NCI-H1105 (cell line): ENCODE measurements around the gene TBX19.

ENCODE experiments used
- DNase-seq: peaks from one replicate; lab custom pipeline; 2025; lab: John Stamatoyannopoulos, UW

TBX19 gene

DNA sequence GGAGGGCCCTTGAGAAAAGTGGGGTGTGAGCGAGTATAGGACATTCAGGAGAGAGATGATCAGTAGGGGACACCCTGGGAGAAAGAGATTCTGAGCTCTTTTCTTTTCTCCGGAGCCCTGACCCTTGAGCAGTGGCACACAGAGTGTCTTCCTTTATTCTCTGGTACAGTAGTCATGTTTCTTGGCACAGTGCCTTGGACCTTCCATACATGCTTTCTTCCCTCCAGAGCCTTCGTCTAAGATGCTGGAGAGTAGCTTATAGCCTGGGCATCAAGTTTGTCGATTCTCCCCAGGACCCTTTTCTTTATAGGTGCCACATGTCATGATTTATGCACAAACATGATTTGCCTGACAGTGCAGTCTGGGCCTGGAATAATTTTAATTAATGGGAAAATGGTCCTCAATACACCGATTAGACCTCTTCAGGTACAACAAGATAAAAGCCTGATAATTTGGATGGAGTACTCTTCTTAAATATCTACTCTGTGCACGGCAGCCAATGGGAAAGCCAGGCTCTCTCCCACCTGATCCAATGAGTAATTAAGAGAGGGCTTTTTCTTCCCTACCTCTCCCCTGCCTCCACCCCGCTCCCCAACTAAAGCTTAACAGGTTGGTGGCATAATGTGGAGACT lies at the start of gene TBX19:
Gene TBX19, plus strand, starts transcription at position 582 of the 632 bp plus-strand sequence. CDS start 214 bp downstream, outside the sequence.
- DNase-seq: peak; percentile 82

DNA sequence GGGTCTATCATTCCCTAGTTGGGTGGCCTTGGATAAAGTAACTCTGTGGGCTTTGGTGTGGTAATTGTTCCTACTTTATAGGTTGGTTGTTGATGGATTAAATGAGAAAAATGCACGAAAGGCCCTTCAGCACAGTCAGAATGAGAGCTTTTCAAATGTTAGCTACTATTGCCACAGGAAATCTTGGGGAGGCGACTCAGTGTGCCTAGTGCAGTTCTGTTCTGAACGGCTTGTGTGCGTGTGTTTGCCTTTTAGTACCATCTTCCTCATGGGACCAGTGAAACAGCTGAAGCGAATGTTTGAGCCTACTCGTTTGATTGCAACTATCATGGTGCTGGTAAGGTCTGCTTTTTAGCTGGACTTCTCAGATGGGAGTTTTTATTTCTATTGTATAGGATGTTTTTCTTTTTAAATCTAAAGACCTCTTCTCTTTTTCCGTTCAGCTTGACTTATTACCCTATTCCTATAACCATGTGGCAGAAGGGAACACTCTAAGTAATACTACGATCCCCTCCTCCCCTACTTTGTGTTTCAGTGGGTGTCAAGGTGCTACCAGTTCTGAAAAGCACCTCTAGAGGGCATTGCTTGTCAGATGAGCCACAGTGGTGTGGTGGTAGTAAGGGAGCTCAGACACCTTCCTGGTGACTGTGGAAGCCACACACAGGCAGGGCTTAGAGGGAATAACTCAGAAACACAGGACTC lies 45.7 kb upstream of the TBX19 start:
- DNase-seq: peak; percentile 13

DNA sequence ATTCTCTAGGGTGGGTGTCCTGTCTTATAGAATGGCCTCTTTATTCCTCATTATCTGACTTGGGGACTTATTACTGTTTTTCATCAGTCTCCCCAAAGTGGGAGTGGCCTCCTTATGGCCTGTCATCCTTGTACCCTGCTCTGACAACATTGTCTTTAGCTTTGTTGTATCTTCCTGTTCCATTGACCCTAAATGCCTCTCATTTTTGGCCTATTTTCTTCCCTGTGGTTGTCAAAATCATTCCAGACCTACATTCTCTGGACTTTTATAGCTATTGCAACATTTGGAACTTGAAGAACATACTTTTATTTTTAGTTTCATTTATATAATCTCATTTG lies 45.2 kb upstream of the TBX19 start:
- no peak for DNase-seq

DNA sequence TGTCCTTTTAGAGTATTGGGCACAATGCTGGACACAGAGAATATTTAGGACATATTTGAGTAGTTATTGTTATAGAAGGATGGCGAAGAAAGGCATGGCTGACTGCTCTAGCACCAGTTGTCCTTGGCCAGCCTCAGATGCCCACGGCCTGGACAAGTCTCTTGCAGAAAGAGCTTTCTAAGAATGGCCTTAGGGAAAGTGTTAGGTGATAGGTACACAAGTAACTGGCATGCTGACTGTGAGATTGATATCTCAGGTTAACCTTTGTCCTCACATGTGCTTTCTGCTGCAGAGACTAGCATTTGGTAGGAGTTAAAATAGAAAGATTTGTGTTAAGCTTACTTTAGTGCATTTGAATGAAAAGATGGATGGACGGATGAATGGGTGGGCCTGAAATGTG lies 44.7 kb upstream of the TBX19 start:
- DNase-seq: no peak

DNA sequence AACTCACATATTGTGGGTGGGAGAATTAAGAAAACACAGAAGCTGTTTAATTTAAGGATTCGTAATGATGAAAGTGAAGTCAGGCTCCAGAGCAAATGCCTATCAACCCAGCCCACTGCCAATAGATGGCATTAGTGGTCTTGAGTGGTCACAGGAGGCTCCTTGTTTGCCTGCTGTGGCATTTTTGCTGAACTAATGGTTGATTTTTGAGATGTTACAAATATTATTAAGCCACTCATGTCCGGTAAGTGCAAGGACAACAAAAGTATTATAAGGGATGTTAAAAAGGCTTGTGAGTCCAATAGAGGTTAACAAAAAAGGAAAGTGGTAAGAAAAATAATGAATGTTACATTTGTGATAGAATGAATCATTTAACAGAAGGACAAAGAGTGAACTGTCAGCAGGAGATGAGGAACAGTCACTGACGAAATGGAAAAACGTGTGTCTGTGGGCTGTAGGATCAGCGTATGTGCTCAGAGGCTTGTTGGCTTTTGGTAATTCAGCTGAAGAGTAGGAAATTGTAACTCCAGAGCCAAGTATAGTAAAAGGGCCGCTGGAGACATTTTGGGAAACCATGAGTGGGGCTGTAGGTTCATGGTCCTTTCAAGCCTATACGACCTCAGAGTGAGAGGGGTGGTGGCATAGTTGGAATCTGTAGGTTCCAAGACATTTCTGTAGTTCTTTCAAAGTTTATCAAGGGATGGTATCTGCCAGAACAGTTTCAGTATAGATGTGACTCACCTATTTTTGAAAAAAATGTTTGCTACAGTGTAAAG lies 43.7 kb upstream of the TBX19 start:
- no peak for DNase-seq

DNA sequence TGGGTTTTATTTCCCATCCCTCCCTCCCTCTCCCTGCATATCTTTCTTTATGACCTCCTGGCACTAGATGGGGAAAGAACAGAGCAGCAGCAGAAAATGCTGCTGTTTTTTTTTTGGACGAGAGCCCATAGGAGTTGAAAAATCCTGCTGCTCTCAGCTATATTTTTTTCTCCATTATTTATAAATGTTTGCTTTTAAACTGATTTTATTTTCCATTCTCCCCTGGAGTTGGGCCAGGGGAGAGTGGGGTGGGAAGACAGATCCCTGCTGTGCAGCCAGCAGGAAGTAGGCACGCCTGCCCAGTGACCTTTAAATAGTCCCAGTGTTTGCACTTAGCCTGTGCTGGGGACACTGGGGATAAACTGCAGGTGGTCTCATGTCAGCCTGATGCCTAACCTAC lies 37.5 kb upstream of the TBX19 start:
- no peak for DNase-seq

DNA sequence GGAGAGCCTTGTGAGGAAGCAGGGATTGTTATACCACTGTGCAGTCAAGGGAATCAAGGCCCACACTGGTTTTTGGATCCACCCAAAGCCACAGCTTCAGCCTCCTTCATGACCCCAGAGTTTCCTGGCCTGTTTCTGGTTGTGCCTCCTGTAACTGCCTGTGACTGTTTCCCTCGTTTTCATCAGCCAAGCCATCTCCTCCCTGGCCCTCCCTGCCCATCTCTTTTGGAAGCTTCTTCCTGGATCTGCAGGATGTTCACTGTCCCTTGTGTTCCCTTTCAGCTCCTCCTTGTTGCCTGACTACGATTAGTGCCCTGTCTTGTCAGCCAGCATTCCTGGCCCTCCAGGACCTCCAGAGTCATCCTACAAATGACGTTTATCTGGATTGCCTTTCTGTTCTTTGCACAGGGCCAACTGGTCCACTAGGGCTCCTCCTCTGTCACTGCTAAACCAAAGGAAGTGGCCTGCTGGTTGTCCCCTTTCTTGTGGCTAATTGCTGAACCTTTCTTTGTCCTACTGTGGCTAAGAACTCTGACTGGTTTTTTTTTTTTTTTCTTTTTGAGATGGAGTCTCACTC lies 37.0 kb upstream of the TBX19 start:
- DNase-seq: no peak

DNA sequence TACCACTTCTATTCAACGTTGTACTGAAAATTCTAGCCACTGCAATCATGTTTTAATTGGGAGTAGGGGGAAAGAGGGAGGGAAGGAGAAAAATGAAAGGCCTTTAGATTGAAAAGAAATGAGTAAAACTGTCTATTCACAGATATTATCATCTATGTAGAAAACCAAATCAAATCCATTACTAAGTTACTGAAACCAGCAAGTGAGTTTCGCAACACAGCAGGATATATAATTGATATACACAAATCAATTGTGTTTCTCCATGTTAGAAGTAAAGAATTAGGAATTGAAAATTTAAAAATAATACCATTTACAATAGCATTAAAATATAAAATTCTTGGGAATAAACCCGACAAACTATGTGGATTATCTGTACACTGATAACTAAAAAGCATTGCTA lies 35.6 kb upstream of the TBX19 start:
- no peak for DNase-seq

DNA sequence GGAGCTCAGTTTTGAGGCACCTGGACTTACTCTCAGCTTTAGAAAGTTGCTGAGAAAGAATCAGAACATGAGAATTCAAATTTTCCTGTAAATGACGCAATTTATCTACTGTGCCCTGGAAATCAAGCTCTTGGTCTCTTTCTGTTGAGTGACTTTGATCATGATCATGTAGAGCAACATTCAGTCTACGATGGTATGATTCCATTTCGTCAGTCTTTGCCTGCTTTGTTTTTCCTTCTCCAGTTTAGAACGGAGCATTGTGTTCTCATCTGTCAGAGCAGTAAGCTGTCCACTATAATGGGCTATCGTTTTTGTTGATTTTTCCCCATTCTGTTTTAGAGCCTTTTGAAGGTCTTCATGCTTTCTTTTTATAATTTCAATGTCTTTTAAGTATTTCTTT lies 34.2 kb upstream of the TBX19 start:
- no peak for DNase-seq

DNA sequence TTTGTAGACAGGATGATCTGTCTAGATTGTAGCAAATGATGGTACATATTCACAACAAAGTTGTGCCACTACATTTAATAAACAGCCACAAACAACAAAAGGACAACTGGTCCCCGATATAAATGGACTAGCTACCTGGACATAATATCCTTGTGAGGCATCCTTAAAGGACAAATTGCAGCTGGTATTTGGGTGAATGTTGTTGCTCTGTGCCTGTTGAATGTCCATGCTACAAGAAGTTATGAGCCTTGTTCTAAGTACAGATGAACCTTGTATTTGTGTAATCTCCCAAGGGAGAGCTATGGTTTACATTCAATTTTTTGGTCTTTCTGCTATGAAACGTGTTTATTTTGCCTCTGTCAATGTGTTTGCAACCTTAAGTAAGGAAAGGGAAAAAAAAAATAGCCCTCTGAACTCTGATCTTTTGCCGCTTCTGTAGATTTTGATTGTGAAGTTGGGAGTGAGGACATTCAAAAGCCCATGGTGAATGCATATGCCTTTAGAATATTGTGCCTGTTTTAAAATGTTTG lies 28.4 kb upstream of the TBX19 start:
- no peak for DNase-seq

DNA sequence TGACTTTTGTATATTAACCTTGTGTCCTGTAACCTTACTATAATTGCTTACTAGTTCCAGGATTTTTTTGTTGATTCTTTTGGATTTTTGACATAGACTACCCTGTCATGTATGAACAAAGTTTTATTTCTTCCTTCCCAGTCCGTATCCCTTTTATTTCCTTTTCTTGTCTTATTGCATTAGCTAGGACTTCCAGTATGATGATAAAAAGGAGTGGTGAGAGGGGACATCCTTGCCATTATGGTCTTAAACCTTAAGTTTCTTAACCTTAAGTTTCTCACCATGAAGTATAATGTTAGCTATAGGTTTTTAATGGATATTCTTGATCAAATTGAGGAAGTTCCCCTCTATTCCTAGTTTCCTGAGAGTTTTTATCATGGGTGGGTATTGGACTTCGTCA lies 24.5 kb upstream of the TBX19 start:
- no peak for DNase-seq

DNA sequence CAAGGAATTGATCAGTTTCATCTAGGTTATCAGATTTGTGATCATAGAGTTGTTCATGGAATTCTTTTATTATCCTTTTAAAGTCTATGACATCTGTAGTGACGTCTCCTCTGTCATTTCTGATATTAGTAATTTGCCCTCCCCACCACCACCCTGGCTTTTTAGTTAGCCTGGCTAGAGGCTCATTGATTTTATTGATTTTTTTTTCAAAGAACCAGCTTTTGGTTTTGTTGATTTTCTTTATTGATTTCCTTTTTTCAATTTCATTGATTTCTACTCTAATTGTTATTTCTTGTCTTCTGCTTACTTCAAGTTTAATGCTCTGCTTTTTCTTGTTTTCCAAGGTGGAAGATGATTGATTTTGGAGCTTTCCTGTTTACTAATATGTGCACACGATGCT lies 23.3 kb upstream of the TBX19 start:
- DNase-seq: no peak

DNA sequence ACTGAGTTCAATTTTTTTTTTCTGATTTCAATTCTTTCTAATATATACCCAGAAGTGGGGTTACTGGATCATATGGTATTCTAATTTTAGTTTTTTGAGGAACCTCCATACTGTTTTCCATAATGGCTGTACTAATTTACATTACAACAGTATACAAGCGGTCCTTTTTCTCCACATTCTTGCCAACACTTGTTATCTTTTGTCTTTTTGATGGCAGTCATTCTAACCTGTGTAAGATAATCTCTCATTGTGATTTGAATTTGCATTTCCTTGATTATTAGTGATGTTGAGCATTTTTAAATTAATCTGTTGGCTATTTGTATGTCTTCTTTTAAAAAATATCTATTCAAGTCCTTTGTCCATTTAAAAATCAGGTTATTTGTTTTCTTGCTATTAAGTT lies 21.1 kb upstream of the TBX19 start:
- DNase-seq: no peak

DNA sequence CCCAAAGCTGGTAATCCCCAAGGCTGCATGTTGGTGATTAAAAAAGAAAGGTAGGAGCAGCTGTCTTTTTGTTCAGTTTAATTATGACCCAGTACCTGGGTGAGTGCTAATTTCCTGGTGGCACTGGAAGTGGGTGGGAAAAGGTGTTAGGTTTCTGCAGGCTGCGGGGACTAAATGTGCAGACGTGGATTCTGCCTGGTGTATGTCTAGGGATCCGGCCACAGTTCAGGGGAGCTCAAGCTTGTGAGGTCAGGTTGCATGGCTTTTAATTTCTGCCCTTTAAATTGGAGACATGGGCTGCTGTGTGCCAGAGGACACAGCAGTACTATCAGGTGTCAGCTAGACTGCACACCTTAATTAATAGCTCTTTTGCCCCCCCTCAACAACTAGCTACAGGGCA lies 20.3 kb upstream of the TBX19 start:
- DNase-seq: peak; percentile 74

DNA sequence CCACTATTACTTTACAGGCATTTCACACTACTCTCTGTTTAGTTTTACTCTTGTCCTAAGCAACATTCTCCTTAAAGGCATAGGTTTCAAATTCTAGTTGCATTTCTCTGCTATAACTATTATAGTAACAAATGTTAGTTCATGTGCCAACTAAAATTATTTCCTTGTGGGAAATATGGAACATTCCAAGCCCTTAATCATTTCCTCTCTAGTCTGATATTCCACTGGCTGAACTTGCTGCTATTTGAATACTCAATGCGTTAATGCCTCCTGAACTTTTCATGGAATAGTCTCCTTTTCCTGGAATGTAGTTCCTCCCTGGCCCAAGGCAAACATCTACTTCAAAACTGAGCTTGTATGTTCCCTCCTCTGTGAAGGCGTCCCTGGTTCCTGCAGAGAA lies 19.3 kb upstream of the TBX19 start:
- no peak for DNase-seq

DNA sequence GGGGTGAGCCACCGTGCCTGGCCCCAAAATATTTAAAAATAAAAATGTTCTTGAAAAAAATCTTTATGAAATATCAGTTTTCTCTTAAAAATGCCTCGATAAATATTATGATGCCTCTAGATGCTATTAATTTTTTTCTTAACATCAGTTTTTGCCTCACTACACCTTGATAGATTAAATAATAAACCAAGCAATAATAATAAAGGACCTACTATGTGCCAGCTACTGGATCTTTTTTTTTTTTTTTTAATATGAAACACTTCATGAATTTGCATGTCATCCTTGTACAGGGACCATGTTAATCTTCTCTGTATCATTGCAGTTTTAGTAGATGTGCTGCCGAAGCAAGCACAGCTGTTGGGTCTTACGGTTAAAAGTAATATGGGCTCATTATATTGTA lies 17.5 kb upstream of the TBX19 start:
- DNase-seq: no peak

DNA sequence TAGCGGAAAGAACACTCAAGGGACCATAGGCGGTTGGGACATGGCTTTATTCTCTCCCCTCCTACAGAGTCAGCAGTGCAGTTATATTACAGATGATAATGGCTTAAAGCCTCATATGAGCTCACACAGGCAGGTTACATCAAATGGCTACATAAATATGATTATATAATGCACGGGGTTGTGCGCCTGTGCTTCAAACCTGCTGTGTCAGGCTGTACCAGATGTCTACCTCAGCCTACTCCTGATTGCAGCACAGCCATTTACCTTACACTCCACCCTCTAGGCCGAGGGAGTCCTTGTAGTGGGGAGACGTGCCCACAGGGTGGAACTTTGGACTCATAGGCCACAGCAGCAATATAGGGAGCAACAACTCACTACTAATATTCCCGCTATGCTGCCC lies 16.4 kb upstream of the TBX19 start:
- no peak for DNase-seq

DNA sequence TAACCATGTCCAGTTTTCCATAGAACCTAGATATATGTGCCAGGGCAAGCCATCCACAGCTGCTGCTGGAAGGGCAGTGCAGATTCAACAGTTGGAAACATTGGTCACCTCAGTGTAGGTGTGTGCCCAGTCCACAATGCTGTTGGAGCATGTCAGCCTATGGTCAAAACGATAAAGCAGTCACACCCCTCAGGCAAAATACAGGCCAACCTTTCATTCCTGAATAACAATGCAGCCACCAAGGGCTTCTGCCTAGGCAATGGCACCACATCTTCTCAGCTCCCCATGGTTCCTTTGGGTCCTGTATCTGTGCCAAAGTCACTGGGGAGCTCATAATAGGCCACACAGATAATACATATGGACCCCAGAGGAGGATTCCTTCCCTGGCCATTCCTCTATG lies 15.1 kb upstream of the TBX19 start:
- DNase-seq: no peak

DNA sequence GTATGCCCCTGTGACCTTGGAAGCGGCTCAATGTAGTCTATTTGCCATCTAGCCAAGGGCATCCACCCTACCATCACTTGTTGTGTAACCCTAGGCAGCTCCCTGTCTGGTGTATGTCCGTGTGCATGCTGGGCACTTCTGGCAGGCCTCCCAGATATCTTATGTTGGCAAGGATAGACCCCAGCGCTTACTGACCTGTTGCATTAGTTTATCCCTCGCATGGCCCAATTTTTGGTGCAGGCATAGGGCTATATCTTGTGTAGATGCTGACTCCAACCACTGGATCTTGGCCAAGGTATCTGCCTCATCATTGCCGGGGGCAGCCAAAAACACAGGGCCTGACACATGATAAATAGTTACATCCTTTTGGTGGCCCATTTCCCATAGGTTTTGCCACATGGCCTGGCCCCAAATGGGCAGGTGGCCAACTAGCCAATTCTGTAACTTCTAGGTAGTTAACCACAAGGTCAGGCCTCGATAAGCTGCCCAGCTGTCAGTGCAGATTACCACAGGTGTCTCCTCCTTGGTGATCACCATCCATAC lies 14.0 kb upstream of the TBX19 start:
- no peak for DNase-seq

DNA sequence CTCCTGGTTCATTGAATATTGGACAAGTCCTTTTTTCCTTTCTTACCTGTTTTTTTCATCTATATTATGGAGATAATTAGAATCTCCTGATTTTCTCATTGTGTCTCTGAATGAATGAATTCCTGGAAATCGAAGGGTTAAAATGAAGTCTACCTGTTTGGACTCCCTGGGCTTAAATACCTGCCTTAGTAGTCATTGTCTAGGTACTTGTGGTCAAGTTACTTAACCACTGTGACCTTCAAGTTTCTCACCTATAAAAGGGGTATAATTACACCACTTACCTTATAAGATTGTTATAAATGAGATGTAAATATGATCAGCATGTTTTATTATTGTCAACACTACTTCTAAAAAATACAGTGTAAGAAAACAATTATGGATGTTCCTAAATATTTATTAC lies 9.0 kb upstream of the TBX19 start:
- DNase-seq: no peak

DNA sequence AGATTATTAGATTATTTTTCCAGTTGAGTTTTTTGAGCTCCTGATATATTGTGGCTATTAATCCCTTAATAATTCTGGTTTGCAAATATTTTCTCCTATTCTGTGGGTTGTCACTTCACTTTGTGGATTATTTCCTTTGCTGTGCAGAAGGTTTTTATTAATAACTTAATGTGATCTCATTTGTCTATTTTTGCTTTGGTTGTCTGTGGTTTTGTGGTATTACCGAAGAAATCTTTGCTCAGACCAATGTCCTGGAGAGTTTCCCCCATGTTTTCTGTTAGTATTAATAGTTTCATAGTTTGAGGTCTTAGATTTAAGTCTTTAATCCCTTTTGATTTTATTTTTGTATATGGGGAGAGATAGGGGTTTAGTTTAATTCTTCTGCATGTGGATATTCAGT lies 7.1 kb upstream of the TBX19 start:
- DNase-seq: no peak

DNA sequence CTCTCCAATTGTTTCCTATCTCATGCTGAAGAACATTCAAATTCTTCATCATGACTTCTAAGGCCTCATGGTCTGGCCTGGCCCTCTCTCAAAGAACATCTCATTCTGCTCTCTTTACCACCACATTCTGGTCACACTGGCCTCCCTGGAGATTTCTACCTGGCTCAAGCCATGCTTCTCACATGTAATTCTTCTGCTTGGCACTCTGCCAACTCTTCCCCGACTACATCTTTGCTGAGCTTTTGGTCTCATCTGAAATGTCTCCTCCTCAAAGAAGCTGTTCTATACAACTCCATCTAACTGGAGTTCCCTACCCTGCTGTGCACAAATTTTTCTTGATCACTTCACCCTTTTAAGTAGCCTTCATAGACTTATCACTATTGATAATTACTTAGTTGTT lies 1.4 kb upstream of the TBX19 start:
- no peak for DNase-seq
